IgD-negative memory B cell (primary cell): ENCODE measurements around the gene EHD1. TPM values are rescaled to one million over a fixed set of nuclear protein-coding genes. Genes with fewer than 3 reads are reported as not detected.

Source experiments
- polyA plus RNA-seq: library from polyadenylated mRNA; unstranded; fragments of 300-500 nt; fragmentation: Illumina TruSeq; gene quantifications from one replicate; pipeline ENCODE4 v1.2.3, GENCODE V29; 2021

EHD1 gene
- polyA plus RNA-seq, 1 donor from 2014 or later: 210 TPM

Other genes with a start within 250 kb of the EHD1 start
- not detected for gene NRXN2, start 155.4 kb downstream of the EHD1 start, polyA plus RNA-seq
- gene RASGRP2, start 134.5 kb downstream of the EHD1 start, polyA plus RNA-seq: 350 TPM
- gene PYGM, start 118.6 kb downstream of the EHD1 start, polyA plus RNA-seq: 2.0 TPM
- gene SF1, start 100.1 kb downstream of the EHD1 start, polyA plus RNA-seq: 170 TPM
- gene MAP4K2, start 75.4 kb downstream of the EHD1 start, polyA plus RNA-seq: 68.1 TPM
- 36.4 TPM for gene MEN1, start 68.1 kb downstream of the EHD1 start, polyA plus RNA-seq
- gene CDC42BPG, start 34.0 kb downstream of the EHD1 start, polyA plus RNA-seq: 0.15 TPM
- 3.9 TPM for gene ATG2A, start 38.6 kb upstream of the EHD1 start, polyA plus RNA-seq
- 11.4 TPM for gene PPP2R5B, start 46.1 kb upstream of the EHD1 start, polyA plus RNA-seq
- gene GPHA2, start 57.3 kb upstream of the EHD1 start, polyA plus RNA-seq: not detected
- gene MAJIN, start 93.5 kb upstream of the EHD1 start, polyA plus RNA-seq: 0.39 TPM
- 0.29 TPM for gene BATF2, start 118.3 kb upstream of the EHD1 start, polyA plus RNA-seq
- gene ARL2, start 135.5 kb upstream of the EHD1 start, polyA plus RNA-seq: 100 TPM
- gene SNX15, start 148.8 kb upstream of the EHD1 start, polyA plus RNA-seq: 24.4 TPM
- gene SAC3D1, start 162.6 kb upstream of the EHD1 start, polyA plus RNA-seq: 7.2 TPM
- 21.5 TPM for gene NAALADL1, start 179.9 kb upstream of the EHD1 start, polyA plus RNA-seq
- 2.0 TPM for gene CDCA5, start 205.4 kb upstream of the EHD1 start, polyA plus RNA-seq
- gene ZFPL1, start 205.6 kb upstream of the EHD1 start, polyA plus RNA-seq: 36.4 TPM
- gene VPS51, start 217.6 kb upstream of the EHD1 start, polyA plus RNA-seq: 88.2 TPM
- 18.2 TPM for gene TM7SF2, start 233.3 kb upstream of the EHD1 start, polyA plus RNA-seq
- gene ZNHIT2, start 239.1 kb upstream of the EHD1 start, polyA plus RNA-seq: 20.2 TPM
- gene FAU, start 243.5 kb upstream of the EHD1 start, polyA plus RNA-seq: 1,422 TPM
- 95.5 TPM for gene MRPL49, start 243.7 kb upstream of the EHD1 start, polyA plus RNA-seq